Esophagus squamous epithelium (tissue), 4 donors: ENCODE measurements around the gene BCL2L15. TPM values are rescaled to one million over a fixed set of nuclear protein-coding genes. Genes with fewer than 3 reads are reported as not detected.

ENCODE experiments used
- total RNA-seq, 4 donors: library from RNA; depleted of rRNA; stranded (reverse); fragments of >200 nt; gene quantifications; one replicate each; pipeline ENCODE4 v1.1.0, GENCODE V29; 2016

BCL2L15 gene
- total RNA-seq, 4 donors from 2014 or later: 0.76 to 6.8 (median 3.4) TPM

Other genes starting within 250 kb of the BCL2L15 start
- gene PHTF1, start 128.1 kb downstream of the BCL2L15 start, total RNA-seq: 1 to 10 TPM; 3.6 to 9.5 (median 5.9) TPM
- 10 to 100 TPM in 3 of 4 donors, 1 to 10 TPM in 1; 8.0 to 18.7 (median 10.6) TPM for gene RSBN1, start 75.1 kb downstream of the BCL2L15 start, total RNA-seq
- 1 to 10 TPM; 1.1 to 5.7 (median 1.9) TPM for gene PTPN22, start 15.9 kb downstream of the BCL2L15 start, total RNA-seq
- gene AP4B1, start 17.2 kb upstream of the BCL2L15 start, total RNA-seq: 10 to 100 TPM in 2 of 4 donors, 1 to 10 TPM in 2; 8.2 to 15.3 (median 11.5) TPM
- 1 to 10 TPM; 2.7 to 6.5 (median 4.7) TPM for gene DCLRE1B, start 17.7 kb upstream of the BCL2L15 start, total RNA-seq
- 10 to 100 TPM; 34.1 to 46.5 (median 43.6) TPM for gene HIPK1, start 41.7 kb upstream of the BCL2L15 start, total RNA-seq
- gene OLFML3, start 91.9 kb upstream of the BCL2L15 start, total RNA-seq: 10 to 100 TPM in 2 of 4 donors, 1 to 10 TPM in 2; 1.2 to 62.0 (median 9.9) TPM